ENCODE results near the gene RPS6KA4.

The RPS6KA4 gene

GRCh38 chr11:64373598-64373974 is 14.6 kb downstream of the RPS6KA4 start:
- H3K9me3 ChIP-seq (ENCODE audit: insufficient read depth, low read length, severe bottlenecking): no peaks in the 10 kb centered on the region
- no peaks in the 10 kb centered on the region for H3K27me3 ChIP-seq (ENCODE audit: insufficient read depth, low read length, poor library complexity)
- H4K20me1 ChIP-seq (ENCODE audit: insufficient read depth, low read length): no peaks in the 10 kb centered on the region
- H3K27ac ChIP-seq (ENCODE audit: low read length): no peak overlapping the region
- no peak for TF ChIP-seq CTCF (IDR thresholded peaks at IDR 0.05; ENCODE audit: borderline replicate concordance, extremely low read depth, low read length, poor library complexity, severe bottlenecking)
- TF ChIP-seq EZH2 (IDR thresholded peaks at IDR 0.05; ENCODE audit: borderline replicate concordance, low read depth, low read length, severe bottlenecking): no peak
- H3K4me1 ChIP-seq (ENCODE audit: insufficient read depth, low read length): no peaks in the 10 kb centered on the region
- no peaks in the 10 kb centered on the region for H3K79me2 ChIP-seq (ENCODE audit: insufficient read depth, low read length)
- no peak overlapping the region for H2AFZ ChIP-seq (ENCODE audit: low read depth, low read length)
- peaks cover 14% of the 10 kb centered on the region for H3K36me3 ChIP-seq (ENCODE audit: insufficient read depth, low read length)
- ATAC-seq (ENCODE audit: insufficient read depth, low read depth) (no peak), DNase-seq (no peak)
- H3K9ac ChIP-seq (ENCODE audit: low read depth, low read length): no peak overlapping the region
- no peak overlapping the region for H3K4me2 ChIP-seq (ENCODE audit: insufficient read depth, low read length)
- no peak overlapping the region for H3K4me3 ChIP-seq (ENCODE audit: low read depth in 1 of 2, low read length in 2 of 2)

- no peak for TF ChIP-seq CTCF (IDR thresholded peaks at IDR 0.05; ENCODE audit: borderline replicate concordance, extremely low read depth, low read length, poor library complexity, severe bottlenecking)
- TF ChIP-seq EZH2 (IDR thresholded peaks at IDR 0.05; ENCODE audit: borderline replicate concordance, low read depth, low read length, severe bottlenecking): no peak
- no peak for DNase-seq
- Histone ChIP-seq H3K79me2 (ENCODE audit: insufficient read depth, low read length) (no peaks in the 10 kb centered on the region), H3K36me3 (ENCODE audit: insufficient read depth, low read length) (no peaks in the 10 kb centered on the region), H3K4me2 (ENCODE audit: insufficient read depth, low read length) (no peak overlapping the region), H3K4me3 (ENCODE audit: low read depth in 1 of 2, low read length in 2 of 2) (no peak overlapping the region), H3K9ac (ENCODE audit: low read depth, low read length) (no peak overlapping the region), H3K27ac (ENCODE audit: low read length) (no peak overlapping the region), H4K20me1 (ENCODE audit: insufficient read depth, low read length) (no peaks in the 10 kb centered on the region), H3K4me1 (ENCODE audit: insufficient read depth, low read length) (no peaks in the 10 kb centered on the region), H3K9me3 (ENCODE audit: insufficient read depth, low read length, severe bottlenecking) (no peaks in the 10 kb centered on the region), H3K27me3 (ENCODE audit: insufficient read depth, low read length, poor library complexity) (no peaks in the 10 kb centered on the region), H2AFZ (ENCODE audit: low read depth, low read length) (no peak overlapping the region)
- ATAC-seq (ENCODE audit: insufficient read depth, low read depth): no peak
Observed at GRCh38 chr11:64376071-64376470, 17.1 kb downstream of the RPS6KA4 start.

GRCh38 chr11:64378335-64378880 is 19.4 kb downstream of the RPS6KA4 start:
- H3K9ac ChIP-seq (ENCODE audit: low read depth, low read length): no peak overlapping the region
- H3K79me2 ChIP-seq (ENCODE audit: insufficient read depth, low read length): no peaks in the 10 kb centered on the region
- no peak overlapping the region for H3K27ac ChIP-seq (ENCODE audit: low read length)
- H4K20me1 ChIP-seq (ENCODE audit: insufficient read depth, low read length): no peaks in the 10 kb centered on the region
- H3K27me3 ChIP-seq (ENCODE audit: insufficient read depth, low read length, poor library complexity): no peaks in the 10 kb centered on the region
- no peak overlapping the region for H3K4me2 ChIP-seq (ENCODE audit: insufficient read depth, low read length)
- no peak for ATAC-seq (ENCODE audit: insufficient read depth, low read depth)
- no peaks in the 10 kb centered on the region for H3K9me3 ChIP-seq (ENCODE audit: insufficient read depth, low read length, severe bottlenecking)
- no peak overlapping the region for H3K4me3 ChIP-seq (ENCODE audit: low read depth in 1 of 2, low read length in 2 of 2)
- no peak overlapping the region for H2AFZ ChIP-seq (ENCODE audit: low read depth, low read length)
- no peak for TF ChIP-seq EZH2 (IDR thresholded peaks at IDR 0.05; ENCODE audit: borderline replicate concordance, low read depth, low read length, severe bottlenecking)
- TF ChIP-seq CTCF (IDR thresholded peaks at IDR 0.05; ENCODE audit: borderline replicate concordance, extremely low read depth, low read length, poor library complexity, severe bottlenecking): no peak
- H3K36me3 ChIP-seq (ENCODE audit: insufficient read depth, low read length): no peaks in the 10 kb centered on the region
- DNase-seq: no peak
- no peaks in the 10 kb centered on the region for H3K4me1 ChIP-seq (ENCODE audit: insufficient read depth, low read length)

- TF ChIP-seq CTCF (IDR thresholded peaks at IDR 0.05; ENCODE audit: borderline replicate concordance, extremely low read depth, low read length, poor library complexity, severe bottlenecking): no peak
- no peak for TF ChIP-seq EZH2 (IDR thresholded peaks at IDR 0.05; ENCODE audit: borderline replicate concordance, low read depth, low read length, severe bottlenecking)
Observed at GRCh38 chr11:64379160-64379559, 20.2 kb downstream of the RPS6KA4 start.

More at GRCh38 chr11:64379160-64379559, 20.2 kb downstream of the RPS6KA4 start:
- Histone ChIP-seq H3K9me3 (ENCODE audit: insufficient read depth, low read length, severe bottlenecking) (no peaks in the 10 kb centered on the region), H2AFZ (ENCODE audit: low read depth, low read length) (no peak overlapping the region), H4K20me1 (ENCODE audit: insufficient read depth, low read length) (no peaks in the 10 kb centered on the region), H3K27ac (ENCODE audit: low read length) (no peak overlapping the region), H3K79me2 (ENCODE audit: insufficient read depth, low read length) (no peaks in the 10 kb centered on the region), H3K4me1 (ENCODE audit: insufficient read depth, low read length) (no peaks in the 10 kb centered on the region), H3K4me3 (ENCODE audit: low read depth in 1 of 2, low read length in 2 of 2) (no peak overlapping the region), H3K27me3 (ENCODE audit: insufficient read depth, low read length, poor library complexity) (no peaks in the 10 kb centered on the region), H3K4me2 (ENCODE audit: insufficient read depth, low read length) (no peak overlapping the region), H3K36me3 (ENCODE audit: insufficient read depth, low read length) (no peaks in the 10 kb centered on the region), H3K9ac (ENCODE audit: low read depth, low read length) (no peak overlapping the region)
- no peak for ATAC-seq (ENCODE audit: insufficient read depth, low read depth)
- DNase-seq: no peak
